IMR-90 (cell line): ENCODE measurements around the gene NATD1. TPM values are rescaled to one million over a fixed set of nuclear protein-coding genes. Genes with fewer than 3 reads are reported as not detected.
A peak's percentile ranks its signal among the peaks of the same experiment; 100 is the strongest.

Source experiments
- ATAC-seq: fragments of 200-7000 bp; cut with Tn5 transposase; 2 replicates; pipeline ENCODE4 v1.9.1; 2020; ENCODE audit warnings: low read depth, mild to moderate bottlenecking, moderate library complexity
- BruUV-seq: library from RNA; stranded (reverse); fragments of 400-500 nt; replicated peaks from 2 replicates; lab custom pipeline; 2021; lab: Mats Ljungman, UMichigan
- CTCF ChIA-PET: fragments of 300-600 bp; formaldehyde crosslinking; extraction: SDS; loops from one replicate; lab custom pipeline; 2021; ENCODE audit warnings: antibody characterized with exemption; lab: Yijun Ruan, JAX
- POLR2A ChIA-PET: fragments of 300-600 bp; sonication (Branson Sonifier 250); formaldehyde crosslinking; loops from one replicate; lab custom pipeline; 2022; ENCODE audit warnings: antibody characterized with exemption; ENCODE audit not compliant: unreplicated experiment; lab: Charles Lee
- DNase-seq: peaks from one replicate; pipeline ENCODE4 v3.0.0; 2013
- H2AFZ ChIP-seq: replicated peaks from 2 replicates; pipeline ENCODE3; 2013; ENCODE audit warnings: low read length, mild to moderate bottlenecking; ENCODE audit not compliant: poor library complexity
- H2AK5ac ChIP-seq: 2 replicates; pipeline ENCODE4 v1.6.1; 2013; ENCODE audit warnings: low read depth, low read length, inconsistent platforms
- H2AK9ac ChIP-seq: replicated peaks from 2 replicates; pipeline ENCODE3; 2013; ENCODE audit warnings: mild to moderate bottlenecking, low read depth, low read length, moderate library complexity; ENCODE audit not compliant: poor library complexity
- H2BK120ac ChIP-seq: 2 replicates; pipeline ENCODE4 v1.6.1; 2013; ENCODE audit warnings: low read depth, low read length, inconsistent platforms
- H2BK15ac ChIP-seq: 3 replicates; pipeline ENCODE4 v1.6.1; 2013; ENCODE audit warnings: low read depth, low read length, inconsistent platforms
- H2BK20ac ChIP-seq: 2 replicates; pipeline ENCODE4 v1.6.1; 2013; ENCODE audit warnings: low read depth, mild to moderate bottlenecking, inconsistent platforms, low read length, moderate library complexity
- H2BK5ac ChIP-seq: 2 replicates; pipeline ENCODE4 v1.6.1; 2013; ENCODE audit warnings: mild to moderate bottlenecking, low read depth, low read length, inconsistent platforms; ENCODE audit not compliant: poor library complexity, severe bottlenecking
- H3K14ac ChIP-seq: replicated peaks from 2 replicates; pipeline ENCODE4 v1.6.1; 2013; ENCODE audit warnings: low read depth, low read length, inconsistent platforms
- H3K18ac ChIP-seq: 2 replicates; pipeline ENCODE4 v1.6.1; 2013; ENCODE audit warnings: low read depth, low read length, control low read depth
- H3K23ac ChIP-seq: 2 replicates; pipeline ENCODE4 v1.6.1; 2013; ENCODE audit warnings: low read depth, low read length, inconsistent platforms
- H3K27ac ChIP-seq: 2 replicates; pipeline ENCODE4 v1.5.1; 2013; ENCODE audit warnings: mild to moderate bottlenecking, control low read depth, low read length; ENCODE audit not compliant: insufficient read depth
- H3K27me3 ChIP-seq: 2 replicates; pipeline ENCODE4 v1.6.1; 2013; ENCODE audit warnings: low read length; ENCODE audit not compliant: control insufficient read depth, insufficient read depth
- H3K36me3 ChIP-seq: 2 replicates; pipeline ENCODE4 v1.6.1; 2013; ENCODE audit warnings: low read length, mixed read lengths; ENCODE audit not compliant: control insufficient read depth, insufficient read depth
- H3K4ac ChIP-seq: 2 replicates; pipeline ENCODE4 v1.6.1; 2013; ENCODE audit warnings: low read depth, low read length, inconsistent platforms
- H3K4me1 ChIP-seq: 2 replicates; pipeline ENCODE4 v1.6.1; 2013; ENCODE audit warnings: low read length, mixed read lengths; ENCODE audit not compliant: control insufficient read depth, insufficient read depth
- H3K4me2 ChIP-seq: 2 replicates; pipeline ENCODE4 v1.6.1; 2013; ENCODE audit warnings: low read depth, mild to moderate bottlenecking, control low read depth, low read length, moderate library complexity
- H3K4me3 ChIP-seq: 2 replicates; pipeline ENCODE4 v1.5.1; 2013; ENCODE audit warnings: low read depth, mild to moderate bottlenecking, control low read depth, low read length, moderate library complexity; ENCODE audit not compliant: insufficient read depth
- H3K56ac ChIP-seq: 2 replicates; pipeline ENCODE4 v1.6.1; 2013; ENCODE audit warnings: low read length, inconsistent platforms; ENCODE audit not compliant: insufficient read depth; ENCODE audit errors: extremely low read depth
- H3K79me1 ChIP-seq, 2 experiments: 2 replicates each; pipeline ENCODE4 v1.6.1; 2013; ENCODE audit warnings: low read length in 2 of 2, inconsistent platforms in 1 of 2, low read depth in 1 of 2
- H3K9ac ChIP-seq: 2 replicates; pipeline ENCODE4 v1.6.1; 2013; ENCODE audit warnings: low read depth, low read length, control low read depth
- H3K9me1 ChIP-seq: 2 replicates; pipeline ENCODE4 v1.6.1; 2013; ENCODE audit warnings: low read length, inconsistent platforms; ENCODE audit not compliant: insufficient read depth
- H3K9me3 ChIP-seq: 2 replicates; pipeline ENCODE4 v1.6.1; 2013; ENCODE audit warnings: low read length; ENCODE audit not compliant: control insufficient read depth, insufficient read depth
- H4K20me1 ChIP-seq: 2 replicates; pipeline ENCODE4 v1.6.1; 2013; ENCODE audit warnings: low read length, inconsistent platforms; ENCODE audit not compliant: insufficient read depth
- H4K5ac ChIP-seq: 2 replicates; pipeline ENCODE4 v1.6.1; 2013; ENCODE audit warnings: mild to moderate bottlenecking, low read depth, low read length, control low read depth
- H4K8ac ChIP-seq, 2 experiments: 2 replicates each; pipeline ENCODE4 v1.6.1; 2013; ENCODE audit warnings: low read depth in 2 of 2, low read length in 2 of 2, control low read depth in 1 of 2, inconsistent platforms in 1 of 2
- H4K91ac ChIP-seq: 2 replicates; pipeline ENCODE4 v1.6.1; 2013; ENCODE audit warnings: low read depth, low read length, inconsistent platforms; ENCODE audit not compliant: insufficient read depth
- BHLHE40 ChIP-seq: fragments of 150-350 bp; IDR thresholded peaks from 2 replicates; pipeline ENCODE4 v1.6.1; 2016; ENCODE audit warnings: mild to moderate bottlenecking, low read depth, low read length
- MAFK ChIP-seq: IDR thresholded peaks from 2 replicates; pipeline ENCODE4 v1.6.1; 2012; ENCODE audit warnings: low read depth, low read length, improper control_type of control experiment
- POLR2A ChIP-seq: IDR thresholded peaks from 2 replicates; pipeline ENCODE4 v1.6.1; 2012; ENCODE audit warnings: mild to moderate bottlenecking, low read depth, low read length
- WGBS, 2 experiments: methylation state at CpG; one replicate each; pipeline versions ENCODE4 v1.1.5 to v1.1.7; 2013; ENCODE audit warnings: missing lambda C conversion rate in 2 of 2; ENCODE audit not compliant: insufficient read length in 1 of 2; ENCODE audit errors: extremely low coverage in 2 of 2; 5-methylcytosine and 5-hydroxymethylcytosine counted together
- dilution Hi-C: fragments of 300-500 bp; cut with HindIII; formaldehyde crosslinking; loops from one replicate; pipeline ENCODE4 v1.14.3; 2018; ENCODE audit warnings: low sequenced_read_pairs; ENCODE audit not compliant: unreplicated experiment
- in situ Hi-C: fragments of 300-500 bp; cut with MboI; formaldehyde crosslinking; loops from 3 replicates; pipeline ENCODE4 v1.14.3; 2019; ENCODE audit warnings: low sequenced_read_pairs, inconsistent platforms, mixed read lengths
- intact Hi-C: fragments of 100-400 bp; cut with micrococcal nuclease; formaldehyde crosslinking; loops from 2 replicates; pipeline ENCODE4 v1.10.0; 2022
- polyA plus RNA-seq, 3 experiments: library from polyadenylated mRNA; depleted of rRNA; stranded (reverse); fragments of >200 nt; gene quantifications; 2 replicates each; pipeline ENCODE4 v1.2.3, GENCODE V29; 2012; ENCODE audit warnings: low replicate concordance in 1 of 3
- total RNA-seq: library from RNA; depleted of rRNA; stranded (reverse); fragments of >200 nt; gene quantifications from 2 replicates; pipeline ENCODE4 v1.2.3, GENCODE V29; 2012
- TF ChIP-seq, protein P1 (sequence below): fragments of 150-350 bp; IDR thresholded peaks from 2 replicates; pipeline ENCODE4 v1.6.1; 2016; ENCODE audit warnings: low read depth, mild to moderate bottlenecking, low read length, moderate library complexity, borderline replicate concordance

The NATD1 gene
- total and polyA plus RNA-seq, 2 of the 4 experiments (the other 2 are of a cell fraction), result 0.90 to 4.3 TPM

DNA sequence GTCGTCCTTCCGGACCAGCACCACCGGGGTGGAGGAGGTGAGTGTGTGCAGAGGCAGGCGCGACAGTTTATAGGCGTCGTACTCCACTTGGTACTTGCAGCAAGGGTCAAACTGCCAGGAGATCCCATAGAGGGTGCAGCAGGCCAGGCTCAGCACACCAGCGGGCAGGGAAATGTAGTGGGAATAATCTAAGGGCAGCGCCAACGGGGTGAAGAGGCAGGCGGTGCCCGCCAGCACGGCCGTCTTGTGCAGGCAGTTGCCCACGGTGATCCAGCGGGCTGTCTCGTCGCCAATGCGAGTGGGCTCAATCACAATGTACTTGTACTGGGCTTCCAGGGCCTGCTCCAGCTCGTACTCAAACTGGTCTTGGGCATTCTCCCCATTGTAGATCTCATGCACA, 54.8 kb downstream of the NATD1 start:
- Histone ChIP-seq H2BK120ac (no peak overlapping the region), H2BK20ac (no peak overlapping the region), H4K8ac (no peak overlapping the region), H2AFZ (no peak overlapping the region), H3K9me3 (no peaks in the 10 kb centered on the region), H3K4me1 (peaks cover 5% of the 10 kb centered on the region; the same call in 1 of the 2 replicates), H2BK5ac (no peak overlapping the region), H3K4me2 (no peak overlapping the region), H3K9ac (no peak overlapping the region), H2AK9ac (no peak overlapping the region), H3K4ac (no peak overlapping the region), H3K36me3 (peaks cover 26% of the 10 kb centered on the region), H4K5ac (no peak overlapping the region), H3K27ac (no peak overlapping the region), H4K91ac (no peak overlapping the region), H4K20me1 (peaks cover 72% of the 10 kb centered on the region), H3K56ac (no peak overlapping the region), H3K14ac (no peak overlapping the region), H3K9me1 (peaks cover 21% of the 10 kb centered on the region; the same call in 1 of the 2 replicates), H3K23ac (no peak overlapping the region), H2AK5ac (no peak overlapping the region), H3K79me1 (peaks cover 17 to 80% of the 10 kb centered on the region in 2 experiments), H3K4me3 (no peak overlapping the region), H2BK15ac (no peak overlapping the region), H3K18ac (no peak overlapping the region), H3K27me3 (no peaks in the 10 kb centered on the region)
- WGBS, 2 experiments, result 94% methylated on average over 3 of the region's 20 CpGs; no CpG with 5 or more reads in 1 of the 2 experiments
- in situ Hi-C loops, result no loop called here
- ChIA-PET POLR2A (interaction anchor here (0.7 kb wide), 1 partner anchor 14 kb away, joined by 10 read pairs; no protein-coding TSS in a partner anchor), CTCF (no interaction called here)
- dilution Hi-C loops, result no loop called here
- intact Hi-C loops, result no loop called here
- TSS peak; percentile 78 for BruUV-seq
- TF ChIP-seq, protein P1, sequence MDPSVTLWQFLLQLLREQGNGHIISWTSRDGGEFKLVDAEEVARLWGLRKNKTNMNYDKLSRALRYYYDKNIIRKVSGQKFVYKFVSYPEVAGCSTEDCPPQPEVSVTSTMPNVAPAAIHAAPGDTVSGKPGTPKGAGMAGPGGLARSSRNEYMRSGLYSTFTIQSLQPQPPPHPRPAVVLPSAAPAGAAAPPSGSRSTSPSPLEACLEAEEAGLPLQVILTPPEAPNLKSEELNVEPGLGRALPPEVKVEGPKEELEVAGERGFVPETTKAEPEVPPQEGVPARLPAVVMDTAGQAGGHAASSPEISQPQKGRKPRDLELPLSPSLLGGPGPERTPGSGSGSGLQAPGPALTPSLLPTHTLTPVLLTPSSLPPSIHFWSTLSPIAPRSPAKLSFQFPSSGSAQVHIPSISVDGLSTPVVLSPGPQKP, result no peak
- TF ChIP-seq MAFK (no peak), POLR2A (no peak), BHLHE40 (no peak)
- DNase-seq (no peak), ATAC-seq (no peak)
